Suprapubic skin (tissue), 4 donors: ENCODE data around the gene VPS50. TPM values are rescaled to one million over a fixed set of nuclear protein-coding genes. Genes with fewer than 3 reads are reported as not detected.

Source experiments
- DNase-seq, 2 donors: peaks; one replicate each; pipeline ENCODE4 v3.0.0-alpha.2; 2019; ENCODE audit warnings: low spot score in 2 of 2
- H3K27ac ChIP-seq: fragments of 200-600 bp; sonication (generic); one replicate; pipeline ENCODE4 v1.5.1; 2019
- H3K27me3 ChIP-seq: fragments of 200-600 bp; sonication (generic); one replicate; pipeline ENCODE4 v1.5.1; 2019
- H3K36me3 ChIP-seq: fragments of 200-600 bp; sonication (generic); one replicate; pipeline ENCODE4 v1.5.1; 2019
- H3K4me1 ChIP-seq: fragments of 200-600 bp; sonication (generic); one replicate; pipeline ENCODE4 v1.5.1; 2019
- H3K4me3 ChIP-seq: fragments of 200-600 bp; sonication (generic); one replicate; pipeline ENCODE4 v1.5.1; 2019; ENCODE audit warnings: mild to moderate bottlenecking
- H3K9me3 ChIP-seq: fragments of 200-600 bp; sonication (generic); one replicate; pipeline ENCODE4 v1.5.1; 2019
- EP300 ChIP-seq: sonication (generic); formaldehyde crosslinking; IDR thresholded peaks from one replicate; pipeline ENCODE4 v1.6.1; 2017; ENCODE audit warnings: antibody characterized with exemption
- POLR2A ChIP-seq, 2 donors: fragments of 450-650 bp; IDR thresholded peaks; one replicate each; pipeline ENCODE4 v1.6.1; 2017; ENCODE audit warnings: antibody characterized with exemption in 2 of 2, mild to moderate bottlenecking in 2 of 2, moderate library complexity in 2 of 2
- POLR2AphosphoS5 ChIP-seq, 3 donors: sonication (generic); formaldehyde crosslinking; IDR thresholded peaks; one replicate each; pipeline ENCODE4 v1.6.1; 2017; ENCODE audit warnings: antibody characterized with exemption in 3 of 3
- WGBS: methylation state at CpG from one replicate; pipeline ENCODE4 v1.1.5; 2018; 5-methylcytosine and 5-hydroxymethylcytosine counted together
- total RNA-seq, 4 donors: library from RNA; depleted of rRNA; stranded (reverse); fragments of >200 nt; gene quantifications; one replicate each; pipeline ENCODE4 v1.1.0, GENCODE V29; 2016
- TF ChIP-seq, protein P1 (sequence below), 2 donors: fragments of 200-600 bp in 1 of 2; fragments of 450-650 bp in 1 of 2; sonication (generic) in 1 of 2; IDR thresholded peaks; one replicate each; pipeline ENCODE4 v1.5.1; 2016 to 2019; ENCODE audit warnings: antibody characterized with exemption in 2 of 2, mild to moderate bottlenecking in 1 of 2, moderate library complexity in 1 of 2

Gene VPS50
- total RNA-seq, 4 donors from 2014 or later, result 12.5 to 57.6 (median 19.4) TPM

DNA sequence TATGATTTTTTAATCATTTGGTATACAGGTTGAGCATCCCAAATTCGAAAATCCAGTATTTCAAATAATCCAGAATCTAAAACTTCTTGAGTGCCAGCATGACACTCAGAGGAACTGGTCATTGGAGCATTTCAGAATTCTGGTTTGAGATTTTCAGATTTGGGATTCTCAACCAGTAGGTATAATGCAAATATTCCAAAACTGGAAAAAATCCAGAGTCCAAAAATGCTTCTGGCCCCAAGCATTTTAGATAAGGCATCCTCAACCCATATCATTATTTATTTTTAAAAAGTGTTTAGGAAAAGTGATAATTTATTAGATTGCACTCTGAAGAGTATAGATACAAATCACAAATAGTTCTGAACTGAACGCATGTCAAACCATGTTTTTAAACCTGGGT is 120.7 kb downstream of the VPS50 start:
- WGBS, result 87% methylated on average over 2 of the region's 2 CpGs
- TF ChIP-seq EP300 (no peak), POLR2AphosphoS5 (IDR thresholded peaks at IDR 0.05) (no peak), POLR2A (IDR thresholded peaks at IDR 0.05) (no peak)
- TF ChIP-seq, protein P1, sequence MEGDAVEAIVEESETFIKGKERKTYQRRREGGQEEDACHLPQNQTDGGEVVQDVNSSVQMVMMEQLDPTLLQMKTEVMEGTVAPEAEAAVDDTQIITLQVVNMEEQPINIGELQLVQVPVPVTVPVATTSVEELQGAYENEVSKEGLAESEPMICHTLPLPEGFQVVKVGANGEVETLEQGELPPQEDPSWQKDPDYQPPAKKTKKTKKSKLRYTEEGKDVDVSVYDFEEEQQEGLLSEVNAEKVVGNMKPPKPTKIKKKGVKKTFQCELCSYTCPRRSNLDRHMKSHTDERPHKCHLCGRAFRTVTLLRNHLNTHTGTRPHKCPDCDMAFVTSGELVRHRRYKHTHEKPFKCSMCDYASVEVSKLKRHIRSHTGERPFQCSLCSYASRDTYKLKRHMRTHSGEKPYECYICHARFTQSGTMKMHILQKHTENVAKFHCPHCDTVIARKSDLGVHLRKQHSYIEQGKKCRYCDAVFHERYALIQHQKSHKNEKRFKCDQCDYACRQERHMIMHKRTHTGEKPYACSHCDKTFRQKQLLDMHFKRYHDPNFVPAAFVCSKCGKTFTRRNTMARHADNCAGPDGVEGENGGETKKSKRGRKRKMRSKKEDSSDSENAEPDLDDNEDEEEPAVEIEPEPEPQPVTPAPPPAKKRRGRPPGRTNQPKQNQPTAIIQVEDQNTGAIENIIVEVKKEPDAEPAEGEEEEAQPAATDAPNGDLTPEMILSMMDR (IDR thresholded peaks at IDR 0.05), result no peak
- Histone ChIP-seq H3K27me3 (no peaks in the 10 kb centered on the region), H3K27ac (no peak overlapping the region), H3K4me3 (no peak overlapping the region), H3K9me3 (no peaks in the 10 kb centered on the region), H3K36me3 (peaks cover 12% of the 10 kb centered on the region), H3K4me1 (no peaks in the 10 kb centered on the region)
- no peak for DNase-seq

DNA sequence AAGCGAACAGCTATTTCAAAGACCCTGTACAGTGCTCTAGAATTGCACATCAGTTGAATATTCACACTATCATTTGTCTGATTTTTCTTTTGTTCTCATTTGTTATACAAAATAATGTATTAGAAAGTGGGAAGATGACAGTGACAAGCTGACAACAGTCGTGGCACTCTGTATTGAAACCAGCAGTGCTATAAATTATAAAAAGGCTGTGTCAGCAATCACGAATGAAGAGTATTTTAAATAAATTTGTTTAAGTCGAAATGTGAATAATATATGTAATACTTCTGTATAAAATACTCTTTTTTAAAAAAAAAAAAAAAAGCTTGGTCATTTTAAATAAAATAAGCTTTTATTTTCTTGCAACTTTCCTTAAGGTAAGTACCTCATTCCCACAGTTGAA is 122.6 kb downstream of the VPS50 start:
- 89% methylated on average over 4 of the region's 4 CpGs for WGBS
- no peak for DNase-seq
- TF ChIP-seq EP300 (no peak), POLR2AphosphoS5 (IDR thresholded peaks at IDR 0.05) (no peak), POLR2A (IDR thresholded peaks at IDR 0.05) (no peak)
- TF ChIP-seq, protein P1 (IDR thresholded peaks at IDR 0.05), result no peak
- Histone ChIP-seq H3K4me3 (no peak overlapping the region), H3K27ac (no peak overlapping the region), H3K36me3 (peaks cover 21% of the 10 kb centered on the region), H3K4me1 (no peaks in the 10 kb centered on the region), H3K27me3 (no peaks in the 10 kb centered on the region), H3K9me3 (no peaks in the 10 kb centered on the region)

DNA sequence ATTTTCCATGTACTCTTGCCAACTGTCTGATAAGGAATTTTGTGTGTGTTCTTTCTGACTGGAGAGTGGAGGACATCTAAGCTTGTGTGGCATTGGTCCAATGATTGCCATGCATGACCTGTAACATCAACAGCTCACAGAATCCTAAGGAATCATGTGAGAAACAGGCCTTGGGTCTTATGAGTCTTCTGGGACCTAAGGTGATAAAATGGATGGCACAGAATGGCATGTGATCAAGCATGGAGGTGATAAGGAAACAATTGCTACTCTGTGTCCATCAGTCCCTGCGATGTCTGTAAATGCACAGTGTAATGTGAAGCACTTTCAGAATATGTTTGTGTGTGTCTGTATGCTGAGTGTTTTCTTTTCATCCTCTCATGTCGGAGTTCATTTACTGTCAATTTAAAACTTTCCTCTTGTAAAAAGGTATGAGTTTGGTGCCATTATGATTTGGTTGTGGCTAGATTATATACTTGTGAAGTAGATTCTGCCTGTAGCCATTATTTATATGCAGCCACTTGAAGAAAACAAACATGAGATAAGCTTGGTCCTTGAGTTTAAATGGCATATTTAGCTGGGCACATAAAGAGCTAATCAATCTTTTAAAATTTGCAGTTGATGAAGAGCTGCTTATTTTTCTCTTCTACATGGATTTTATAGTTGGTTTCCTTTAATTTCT is 127.5 kb downstream of the VPS50 start:
- DNase-seq, result no peak
- Histone ChIP-seq H3K4me3 (no peak overlapping the region), H3K27me3 (no peaks in the 10 kb centered on the region), H3K27ac (no peak overlapping the region), H3K9me3 (no peaks in the 10 kb centered on the region), H3K4me1 (no peaks in the 10 kb centered on the region), H3K36me3 (peaks cover 21% of the 10 kb centered on the region)
- TF ChIP-seq, protein P1 (IDR thresholded peaks at IDR 0.05), result no peak
- TF ChIP-seq POLR2AphosphoS5 (IDR thresholded peaks at IDR 0.05), result no peak
- TF ChIP-seq POLR2A (IDR thresholded peaks at IDR 0.05), result no peak
- no peak for TF ChIP-seq EP300
- WGBS, result 96% methylated on average over 2 of the region's 2 CpGs

DNA sequence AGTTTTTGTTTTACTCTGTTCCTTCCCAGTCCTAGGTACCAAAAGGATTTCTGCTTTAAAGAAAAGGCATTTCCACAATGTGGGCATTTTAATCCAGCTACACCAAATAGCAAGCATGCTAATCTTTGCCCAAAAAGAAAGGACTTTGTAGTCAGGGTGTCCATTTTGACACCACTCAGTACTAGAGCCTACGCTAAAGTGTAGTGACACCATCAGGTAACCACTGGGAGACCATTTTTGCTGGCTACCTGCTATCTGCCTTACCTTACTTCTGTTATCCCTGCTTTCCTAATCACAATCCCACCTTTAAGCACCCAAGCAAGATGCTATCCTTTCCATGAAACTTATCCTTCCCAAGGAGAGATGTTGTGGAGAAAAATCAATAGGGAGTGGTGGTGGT is 129.7 kb downstream of the VPS50 start:
- no peak for DNase-seq
- Histone ChIP-seq H3K27ac (no peak overlapping the region), H3K9me3 (no peaks in the 10 kb centered on the region), H3K4me3 (no peak overlapping the region), H3K36me3 (peaks cover 10% of the 10 kb centered on the region), H3K4me1 (no peaks in the 10 kb centered on the region), H3K27me3 (no peaks in the 10 kb centered on the region)
- 92% methylated on average over 1 of the region's 1 CpG for WGBS
- TF ChIP-seq, protein P1 (IDR thresholded peaks at IDR 0.05), result no peak
- TF ChIP-seq POLR2AphosphoS5 (IDR thresholded peaks at IDR 0.05) (no peak), POLR2A (IDR thresholded peaks at IDR 0.05) (no peak), EP300 (no peak)

DNA sequence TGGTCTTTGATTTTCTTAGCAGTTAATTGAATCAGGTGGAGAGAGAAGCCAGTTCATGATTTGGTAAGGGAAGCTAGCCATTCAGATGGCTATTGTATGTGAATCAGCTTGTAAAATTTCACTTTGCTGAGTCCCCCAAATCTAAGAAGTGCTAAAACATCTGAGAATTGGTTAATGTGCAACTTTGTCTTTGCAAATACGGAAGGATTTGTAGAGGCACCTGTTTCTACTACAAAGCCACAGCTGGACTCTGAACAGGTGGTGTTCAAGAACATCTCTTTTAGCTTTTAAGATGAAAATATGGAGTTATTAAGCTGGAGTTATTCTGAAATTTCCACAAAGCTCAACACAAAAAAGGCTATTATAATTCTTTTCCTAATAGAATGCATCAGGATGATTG is 132.6 kb downstream of the VPS50 start:
- no peak for DNase-seq
- no peak overlapping the region for H3K27ac ChIP-seq
- 95% methylated on average over 1 of the region's 1 CpG for WGBS
- H3K36me3 ChIP-seq, result no peaks in the 10 kb centered on the region
- TF ChIP-seq POLR2AphosphoS5 (IDR thresholded peaks at IDR 0.05) (no peak), POLR2A (IDR thresholded peaks at IDR 0.05) (no peak), EP300 (no peak)
- TF ChIP-seq, protein P1 (IDR thresholded peaks at IDR 0.05), result no peak
- H3K4me1 ChIP-seq, result no peaks in the 10 kb centered on the region
- no peak overlapping the region for H3K4me3 ChIP-seq
- no peaks in the 10 kb centered on the region for H3K27me3 ChIP-seq
- H3K9me3 ChIP-seq, result no peaks in the 10 kb centered on the region
